SK-N-SH treated with all-trans-retinoic acid at 6 μM for 48 hours (cell line): Measurements from ENCODE around the gene EXTL1.

Experiments used
- RARB ChIP-seq: fragments of 250-450 bp; sonication (Bioruptor Pico); IDR thresholded peaks from 2 replicates; pipeline ENCODE4 v1.8.0; 2021; ENCODE audit warnings: mild to moderate bottlenecking, moderate library complexity
- TOX ChIP-seq: fragments of 250-450 bp; sonication (Bioruptor Pico); IDR thresholded peaks from 2 replicates; pipeline ENCODE4 v1.8.0; 2021; ENCODE audit warnings: mild to moderate bottlenecking, moderate library complexity, borderline replicate concordance
- ZC3H10 ChIP-seq: fragments of 250-450 bp; sonication (Bioruptor Pico); IDR thresholded peaks from 2 replicates; pipeline ENCODE4 v1.5.1; 2021; ENCODE audit warnings: mild to moderate bottlenecking, moderate library complexity
- TF ChIP-seq, protein P1 (sequence below): fragments of 250-450 bp; sonication (Bioruptor Pico); IDR thresholded peaks from 2 replicates; pipeline ENCODE4 v1.5.1; 2020; ENCODE audit warnings: low read depth, mild to moderate bottlenecking, moderate library complexity

DNA sequence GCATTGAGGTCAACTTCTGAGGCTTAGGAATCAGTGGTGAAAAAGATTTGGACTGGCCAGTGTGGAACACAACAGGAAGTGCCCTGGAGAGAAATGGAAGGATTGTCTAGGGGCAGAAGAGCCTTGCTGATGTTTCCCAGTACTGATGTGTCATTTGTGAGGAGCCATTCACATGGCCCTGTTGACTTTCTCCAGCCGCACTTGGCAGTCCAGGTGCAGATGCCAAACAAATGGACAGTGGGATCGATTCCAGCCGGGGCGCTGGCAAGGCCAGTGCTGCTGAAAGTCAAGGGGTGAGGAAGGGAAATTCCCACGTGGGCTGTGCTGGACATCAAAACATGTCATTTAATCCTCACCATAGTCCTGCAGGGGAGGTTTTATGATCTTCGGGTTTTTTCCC, 50.7 kb downstream of the EXTL1 start:
- TF ChIP-seq RARB (no peak), TOX (CRISPR knock-in tag) (no peak), ZC3H10 (CRISPR knock-in tag) (no peak)
- TF ChIP-seq, protein P1, sequence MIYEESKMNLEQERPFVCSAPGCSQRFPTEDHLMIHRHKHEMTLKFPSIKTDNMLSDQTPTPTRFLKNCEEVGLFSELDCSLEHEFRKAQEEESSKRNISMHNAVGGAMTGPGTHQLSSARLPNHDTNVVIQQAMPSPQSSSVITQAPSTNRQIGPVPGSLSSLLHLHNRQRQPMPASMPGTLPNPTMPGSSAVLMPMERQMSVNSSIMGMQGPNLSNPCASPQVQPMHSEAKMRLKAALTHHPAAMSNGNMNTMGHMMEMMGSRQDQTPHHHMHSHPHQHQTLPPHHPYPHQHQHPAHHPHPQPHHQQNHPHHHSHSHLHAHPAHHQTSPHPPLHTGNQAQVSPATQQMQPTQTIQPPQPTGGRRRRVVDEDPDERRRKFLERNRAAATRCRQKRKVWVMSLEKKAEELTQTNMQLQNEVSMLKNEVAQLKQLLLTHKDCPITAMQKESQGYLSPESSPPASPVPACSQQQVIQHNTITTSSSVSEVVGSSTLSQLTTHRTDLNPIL (CRISPR knock-in tag): no peak
